HG03457 (cell line): Measurements from ENCODE around the gene RCAN3.
"Not testable (repeated sequence)": the region's sequence is repeated elsewhere in the genome, so short reads cannot be mapped to it uniquely, and the experiment has no call there.

Experiments
- ATAC-seq: cut with Tn5 transposase; IDR thresholded peaks from one replicate; pipeline ENCODE4 v1.9.1; 2021; ENCODE audit warnings: moderate number of reproducible peaks; ENCODE audit not compliant: unreplicated experiment

The RCAN3 gene

DNA sequence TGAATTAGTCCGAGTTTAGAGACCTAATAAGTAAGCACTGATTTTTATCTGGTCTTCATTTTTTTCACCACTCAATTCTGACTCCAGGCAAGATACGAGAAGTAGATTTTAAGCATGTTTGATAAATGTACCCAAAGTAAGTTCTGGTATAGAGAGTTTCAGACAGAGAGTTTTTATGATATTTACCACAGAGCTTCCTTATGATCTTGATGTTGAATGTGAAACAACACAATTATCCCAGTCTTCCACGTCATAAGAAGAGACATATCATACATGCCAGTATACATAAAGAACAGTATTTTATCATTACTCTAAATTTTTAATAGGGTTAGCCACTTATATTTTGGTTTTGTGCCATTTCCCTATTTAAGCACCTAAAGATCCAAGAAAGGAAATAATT, 45.4 kb downstream of the RCAN3 start:
- ATAC-seq, result no peak

DNA sequence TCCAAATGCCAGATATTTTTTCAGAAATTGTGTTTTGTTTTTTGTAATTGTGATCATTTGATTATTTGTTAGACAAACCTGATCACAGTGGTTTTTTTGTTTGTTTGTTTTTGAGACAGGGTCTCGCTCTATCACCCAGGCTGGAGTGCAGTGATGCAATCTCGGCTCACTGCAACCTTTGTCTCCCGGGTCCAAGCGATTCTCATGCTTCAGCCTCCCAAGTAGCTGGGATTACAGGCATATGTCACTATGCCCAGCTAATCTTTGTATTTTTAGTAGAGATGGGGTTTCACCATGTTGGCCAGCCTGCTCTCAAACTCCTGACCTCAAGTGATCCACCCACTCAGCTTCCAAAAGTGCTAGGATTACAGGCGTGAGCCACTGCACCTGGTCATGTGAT, 46.6 kb downstream of the RCAN3 start:
- ATAC-seq, result not testable (repeated sequence)

DNA sequence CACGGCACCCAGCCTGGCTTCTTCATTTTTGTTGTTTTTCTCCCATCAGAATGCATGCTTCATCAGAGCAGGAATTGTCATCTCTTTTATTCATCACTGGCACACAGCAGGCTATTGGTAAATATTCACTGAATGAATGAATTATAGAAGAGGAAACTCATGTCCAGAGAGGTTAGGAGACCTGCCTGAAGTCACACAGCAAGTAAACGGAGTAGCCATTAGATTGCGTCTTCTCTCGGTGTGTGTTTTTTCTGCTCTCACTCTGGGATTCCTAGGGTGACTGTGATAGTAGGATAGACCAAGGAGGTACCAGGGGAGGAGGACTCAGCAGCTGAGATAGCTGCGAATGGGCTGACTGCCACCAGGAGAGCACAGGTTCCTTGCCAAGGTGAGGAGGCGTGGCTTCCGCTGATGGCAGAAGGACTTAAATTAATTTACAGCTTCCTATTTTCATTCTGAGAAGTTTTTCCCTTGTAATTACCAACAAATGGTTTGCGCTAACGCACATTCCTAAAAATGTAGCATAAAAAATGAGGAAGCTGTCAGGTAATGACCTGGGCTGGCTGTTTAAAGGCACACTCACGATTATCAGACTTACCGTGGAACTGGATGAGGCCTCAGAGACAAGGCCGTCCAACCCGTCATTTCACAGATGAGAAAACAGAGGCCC, 48.8 kb downstream of the RCAN3 start:
- no peak for ATAC-seq

DNA sequence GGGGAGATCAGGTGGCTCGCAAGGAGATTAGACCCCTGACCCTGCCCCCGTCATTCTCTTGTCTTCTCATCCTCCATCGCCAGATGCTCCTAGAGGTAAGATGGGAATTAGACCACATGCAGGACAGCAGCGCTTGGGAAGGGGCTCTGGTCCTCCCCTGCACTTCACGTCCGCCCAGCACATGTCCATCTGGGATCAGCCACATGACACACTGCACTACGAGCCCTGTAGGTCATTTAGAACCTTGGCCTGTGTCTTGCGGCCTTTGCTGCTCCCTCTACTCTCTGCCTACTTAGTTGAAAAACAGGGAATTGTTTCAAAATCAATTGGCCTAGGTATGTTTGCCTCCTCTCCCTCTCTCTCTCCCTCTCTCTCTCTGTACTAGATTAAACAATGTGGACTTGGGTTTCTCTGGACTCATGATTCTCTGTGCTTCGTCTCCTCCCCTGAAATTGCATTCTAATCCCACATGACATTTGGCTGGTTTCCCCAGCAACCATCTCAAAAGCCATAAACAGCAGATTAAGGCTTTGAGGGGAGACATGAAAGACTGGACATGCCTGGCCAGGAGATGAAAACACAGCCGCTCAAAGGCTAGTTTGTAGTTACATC, 49.4 kb downstream of the RCAN3 start:
- ATAC-seq, result no peak

DNA sequence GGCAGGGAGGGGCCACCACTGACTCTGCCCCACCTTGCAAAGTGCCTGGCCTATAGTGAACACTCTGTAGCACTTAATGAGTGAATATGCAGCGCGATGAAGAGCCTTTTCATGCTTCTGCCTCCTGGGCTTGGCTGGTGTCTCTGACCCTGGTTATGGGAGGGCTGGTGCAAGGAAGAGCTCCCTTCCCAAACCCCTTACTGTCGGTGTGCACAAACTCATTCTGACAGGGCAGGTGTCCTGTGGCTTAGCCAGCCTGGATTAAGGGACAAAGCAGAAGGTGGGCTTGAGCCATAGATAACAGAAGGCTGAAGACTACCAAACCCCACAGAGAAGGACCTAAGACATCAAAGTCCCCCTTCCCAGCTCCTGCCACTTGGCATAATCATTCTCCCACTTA, 51.3 kb downstream of the RCAN3 start:
- no peak for ATAC-seq

DNA sequence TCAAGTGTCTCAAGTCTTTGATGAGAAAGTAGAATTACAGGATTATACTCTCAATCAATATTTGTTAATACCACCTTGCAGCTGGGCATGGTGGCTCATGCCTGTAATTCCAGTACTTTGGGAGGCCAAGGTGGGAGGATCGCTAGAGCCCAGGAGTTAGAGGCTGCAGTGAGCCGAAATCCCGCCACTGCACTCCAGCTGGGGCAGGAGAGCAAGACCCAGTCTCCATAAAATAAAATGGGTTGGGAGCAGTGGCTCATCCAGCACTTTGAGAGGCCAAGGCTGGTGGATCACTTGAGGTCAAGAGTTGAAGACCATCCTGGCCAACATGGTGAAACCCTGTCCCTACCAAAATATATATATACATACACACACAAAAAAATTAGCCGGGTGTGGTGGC, 52.1 kb downstream of the RCAN3 start:
- ATAC-seq, result no peak

DNA sequence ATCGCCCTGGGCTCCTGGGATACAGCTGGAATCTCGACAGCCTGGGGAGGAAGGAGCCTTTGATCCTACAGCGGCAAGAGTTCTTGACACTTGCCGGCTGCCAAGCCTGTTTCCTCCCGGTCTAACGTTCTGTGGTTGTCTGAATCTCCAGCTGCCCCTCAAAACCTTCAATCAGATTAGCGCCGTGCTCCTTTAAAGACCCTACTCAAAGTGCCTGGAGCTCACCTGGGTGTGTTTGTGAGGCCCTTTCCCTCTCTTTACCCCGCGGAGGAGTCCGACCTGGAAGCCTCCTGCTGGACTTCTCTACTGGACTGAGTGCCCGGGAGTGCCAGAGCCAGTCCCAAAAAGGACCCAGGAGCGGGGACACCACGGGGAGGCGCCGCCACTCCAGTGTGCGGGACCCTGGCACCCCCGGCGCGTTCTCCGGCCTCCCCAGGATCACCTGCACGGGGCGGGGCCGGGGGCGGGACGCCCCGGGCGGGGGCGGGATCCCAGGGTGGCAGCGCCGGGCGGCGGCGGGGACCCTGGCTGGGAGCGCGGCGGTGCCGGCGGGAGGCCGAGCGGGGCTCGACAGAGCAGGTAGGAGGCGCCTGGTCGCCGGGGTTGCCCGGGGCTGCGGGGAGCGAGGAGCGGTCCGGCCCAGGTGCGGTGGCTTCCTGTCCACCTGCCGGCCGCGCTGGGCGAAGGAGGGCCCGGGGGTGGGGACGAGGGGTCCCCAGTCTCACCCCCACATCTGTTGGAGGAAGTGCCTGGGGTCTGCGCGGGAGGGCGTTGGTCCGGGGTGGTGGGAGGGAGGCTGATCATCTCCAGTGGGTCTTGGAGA, 53.2 kb downstream of the RCAN3 start, which contains the start of gene NCMAP:
Gene NCMAP, plus strand, starts transcription at position 497 of the 823 bp plus-strand sequence. CDS start 39,344 bp downstream, outside the sequence.
- no peak for ATAC-seq

DNA sequence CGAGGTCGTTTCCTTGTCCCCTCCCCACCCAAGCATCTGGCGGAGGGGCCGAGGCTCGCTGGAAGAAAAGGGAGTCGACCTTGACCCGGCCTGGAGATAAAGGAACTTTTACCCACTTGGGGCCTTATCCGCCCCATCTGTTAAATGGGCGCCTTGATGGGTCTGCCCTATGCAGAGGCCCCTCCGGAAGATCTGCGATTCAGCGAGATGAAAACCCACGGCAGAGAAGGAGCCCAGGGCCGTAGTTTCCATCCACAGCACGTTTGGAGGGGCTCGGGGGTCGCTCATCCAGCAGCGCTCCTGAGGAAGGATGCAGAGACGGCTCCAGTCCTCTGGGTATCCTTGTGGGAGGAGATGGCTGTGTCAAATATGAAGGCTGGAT, 53.8 kb downstream of the RCAN3 start:
- no peak for ATAC-seq

DNA sequence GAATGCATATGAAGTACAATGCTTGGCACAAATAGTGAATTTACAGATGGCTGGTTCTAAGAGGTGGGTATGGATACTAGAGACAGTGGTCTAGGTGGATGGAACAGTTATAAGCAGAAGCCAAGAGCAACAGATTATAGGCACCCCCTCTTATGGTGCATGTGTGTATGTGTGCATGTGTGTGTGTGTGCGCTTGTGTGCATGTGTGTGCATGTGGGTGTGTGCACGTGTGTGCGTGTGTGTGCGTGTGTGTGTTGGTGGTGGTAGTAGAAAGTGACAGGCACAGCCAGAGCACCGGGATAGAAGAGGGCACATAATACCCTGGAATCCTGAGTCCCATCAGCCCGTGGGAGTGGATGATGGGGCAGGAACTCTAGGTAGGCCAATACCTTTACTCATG, 54.6 kb downstream of the RCAN3 start:
- no peak for ATAC-seq

DNA sequence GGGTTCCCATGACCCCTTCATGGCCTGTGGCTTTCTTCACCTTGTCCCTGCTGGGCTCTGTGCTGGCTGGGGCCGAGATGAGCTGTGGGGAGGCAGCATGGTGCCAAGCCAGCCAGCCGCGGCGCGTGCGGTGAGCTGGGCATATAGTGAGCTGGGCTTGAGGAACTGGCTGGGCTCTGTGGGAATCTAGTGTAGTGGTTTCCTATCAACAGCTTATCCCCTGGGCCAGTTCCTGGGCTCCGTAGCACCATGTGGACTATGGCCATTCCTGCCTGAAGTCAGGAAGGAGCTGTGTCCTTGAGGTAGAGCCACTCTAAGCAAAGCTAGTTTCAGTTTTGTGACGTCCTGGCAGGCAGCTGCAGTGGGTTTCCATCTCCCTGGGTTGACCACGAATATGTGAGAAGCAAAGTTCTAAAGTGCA, 55.1 kb downstream of the RCAN3 start:
- ATAC-seq, result no peak

DNA sequence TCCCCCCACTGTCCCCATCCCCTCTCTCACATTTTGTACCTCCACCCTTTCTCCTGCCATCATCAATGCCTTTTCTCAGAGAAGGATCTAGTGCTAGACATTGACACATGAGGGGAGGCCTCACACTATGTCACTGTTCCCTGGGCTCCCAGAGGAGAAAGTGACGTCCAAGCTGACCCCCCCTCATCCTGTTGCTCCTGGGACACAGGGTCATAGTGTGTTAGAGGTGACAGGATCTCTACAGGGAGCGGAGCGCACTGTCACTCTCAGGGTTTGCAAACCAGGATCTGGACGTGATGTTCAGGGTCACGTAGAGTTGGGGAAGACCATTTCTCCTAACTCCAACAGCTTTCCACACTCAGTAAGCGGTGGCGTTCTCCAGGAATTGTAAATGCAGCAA, 55.8 kb downstream of the RCAN3 start:
- ATAC-seq, result no peak

DNA sequence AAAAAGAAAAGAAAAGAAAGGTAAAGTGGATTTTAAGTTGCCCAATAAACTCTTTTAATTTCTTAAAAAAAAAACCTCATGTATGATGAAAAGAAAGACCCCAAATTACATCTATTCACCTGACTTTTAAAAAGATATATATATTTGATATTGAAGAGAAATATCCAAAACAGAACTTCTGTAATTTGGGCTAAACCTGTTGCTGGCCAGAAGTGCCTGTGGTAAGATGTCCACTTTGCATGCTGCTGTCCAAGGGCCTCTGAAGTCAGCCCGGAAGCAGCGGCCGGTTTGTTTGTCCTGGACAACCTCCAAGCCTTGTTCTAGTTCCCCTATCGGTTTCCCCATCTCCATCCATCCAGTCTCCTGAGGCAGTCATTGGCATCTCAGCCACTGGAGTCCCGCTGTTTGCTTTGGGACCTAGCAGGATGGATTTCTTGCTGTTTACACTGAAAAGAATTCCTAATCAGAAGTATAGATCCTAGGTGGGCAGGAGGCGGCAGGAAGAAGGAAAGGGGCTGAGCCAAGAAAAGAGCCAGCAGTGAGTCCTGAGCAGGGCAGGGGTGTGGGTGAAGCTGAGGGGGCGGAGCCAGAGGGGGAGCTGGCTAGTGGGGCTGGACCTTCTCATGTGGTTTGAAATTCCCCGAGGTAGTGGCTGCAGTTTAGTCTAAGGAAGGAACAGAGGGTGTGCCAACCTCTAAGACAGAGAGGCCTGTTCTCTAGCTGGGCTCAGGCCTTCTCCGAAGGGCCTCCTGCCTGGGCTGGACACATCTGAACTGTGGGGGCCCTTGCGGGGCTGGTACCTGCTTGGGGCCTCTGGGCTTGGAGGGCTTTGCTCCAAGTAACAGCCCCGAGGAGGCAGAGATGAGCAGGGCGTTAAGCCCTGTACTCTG, 56.5 kb downstream of the RCAN3 start:
- ATAC-seq, result no peak

DNA sequence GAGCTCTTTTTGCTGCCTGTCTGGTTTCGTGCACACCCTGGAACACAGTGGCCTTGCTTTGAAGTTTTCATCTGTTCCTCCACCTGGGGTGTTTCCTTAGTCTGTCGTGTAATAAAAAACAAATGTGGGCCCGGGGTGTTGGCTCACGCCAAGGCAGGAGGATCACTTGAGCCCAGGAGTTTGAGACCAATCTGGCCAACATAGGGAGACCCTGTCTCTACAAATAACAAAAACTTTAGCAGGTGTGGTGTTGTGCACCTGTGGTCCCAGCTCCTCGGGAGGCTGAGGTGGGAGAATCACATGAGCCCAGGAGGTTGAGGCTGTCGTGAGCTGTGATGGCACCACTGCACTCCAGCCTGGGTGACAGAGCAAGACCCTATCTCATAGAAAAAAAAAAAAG, 57.7 kb downstream of the RCAN3 start:
- no peak for ATAC-seq

DNA sequence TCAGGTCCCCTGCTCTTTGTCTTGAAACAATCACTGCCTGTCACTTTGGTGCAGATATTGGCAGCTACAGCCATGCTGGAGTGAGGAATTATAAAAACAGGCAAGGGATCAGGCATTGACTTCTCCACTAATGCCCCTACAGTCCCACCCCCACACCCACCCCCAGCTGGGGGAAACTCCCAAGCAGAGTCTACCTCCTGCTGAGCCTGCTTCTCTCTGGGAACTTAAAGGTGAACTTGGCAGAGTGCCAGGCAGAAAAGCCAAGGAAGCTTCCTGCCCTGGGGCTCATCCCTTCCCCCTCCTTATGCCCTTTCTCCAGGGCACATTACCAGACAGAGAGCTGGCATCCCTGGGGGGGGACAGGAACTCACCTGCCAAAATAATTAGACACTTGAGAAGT, 60.0 kb downstream of the RCAN3 start:
- no peak for ATAC-seq

DNA sequence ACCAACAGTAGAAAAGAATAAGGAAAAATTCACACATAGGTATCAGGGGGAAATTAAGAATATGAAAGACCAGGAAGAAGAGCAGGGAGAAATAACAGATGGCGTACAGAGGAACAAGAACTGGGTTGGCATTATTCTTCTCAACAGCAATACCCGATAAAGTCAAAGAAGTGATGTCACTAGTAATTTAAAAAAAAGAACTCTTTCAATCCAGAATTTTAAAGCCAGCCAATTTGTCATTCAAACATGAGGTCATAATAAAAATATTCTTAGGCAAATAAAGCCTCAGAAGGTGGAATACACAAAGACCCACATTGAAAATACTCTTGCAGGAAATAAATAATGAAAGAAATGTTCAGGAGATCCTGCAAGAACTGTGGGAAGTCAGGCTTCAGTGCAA, 62.1 kb downstream of the RCAN3 start:
- ATAC-seq, result no peak

DNA sequence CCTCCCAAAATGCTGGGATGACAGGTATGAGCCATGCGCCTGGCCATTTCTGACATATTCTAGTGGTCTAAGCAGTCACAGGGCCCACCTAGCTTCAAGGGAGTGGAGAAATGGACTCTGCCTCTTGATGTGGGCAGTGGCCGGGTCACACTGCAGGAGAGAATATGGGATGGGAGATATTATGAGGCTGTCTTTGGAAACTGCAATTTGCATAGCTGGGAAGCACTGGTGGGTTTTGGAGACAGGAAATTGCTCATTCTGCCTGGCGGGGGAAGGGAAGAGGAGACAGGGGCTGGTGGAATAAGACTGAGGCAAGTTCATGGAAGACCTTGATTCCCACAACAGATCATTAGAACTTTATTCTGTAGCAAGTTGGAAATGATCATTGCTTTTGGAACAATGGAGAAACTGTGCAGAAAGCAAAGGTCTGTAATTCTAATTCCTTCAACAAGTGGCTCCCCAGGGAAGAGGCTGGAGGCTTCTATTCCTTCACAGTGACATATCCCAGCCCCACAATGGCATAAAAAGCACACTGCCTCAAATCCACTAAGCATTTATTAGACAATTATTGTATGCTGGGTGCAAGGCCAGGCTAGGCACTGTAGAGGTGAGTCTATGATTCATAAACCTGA, 63.7 kb downstream of the RCAN3 start:
- ATAC-seq, result no peak

DNA sequence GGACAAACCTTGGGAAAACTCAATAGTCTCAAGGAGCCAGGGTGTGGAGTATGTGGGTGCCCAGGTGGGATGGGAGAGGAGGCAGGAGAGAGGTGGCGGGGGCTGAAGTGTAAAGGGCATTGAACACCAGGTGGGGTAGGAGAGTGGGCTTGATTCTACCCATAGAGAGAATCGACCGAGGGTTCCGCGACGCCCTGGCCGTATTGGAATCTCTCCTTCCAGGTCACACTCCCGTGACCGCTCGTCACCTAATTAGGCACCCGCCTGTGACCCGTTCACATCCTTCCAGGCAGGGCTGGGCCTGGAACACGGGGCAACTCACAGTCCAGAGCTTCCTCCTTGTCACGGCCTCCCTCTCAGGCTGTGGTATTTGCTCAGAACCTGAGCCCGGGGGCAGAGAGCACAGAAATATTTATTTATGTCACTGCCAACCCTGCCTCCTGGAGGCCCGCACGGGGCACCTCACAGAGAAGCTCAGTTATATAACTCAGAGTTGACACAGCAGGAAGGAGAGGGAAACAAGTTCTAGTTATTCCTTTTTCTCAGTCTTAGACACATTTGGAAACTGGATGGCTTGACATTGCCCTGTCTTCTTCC, 65.3 kb downstream of the RCAN3 start:
- no peak for ATAC-seq

DNA sequence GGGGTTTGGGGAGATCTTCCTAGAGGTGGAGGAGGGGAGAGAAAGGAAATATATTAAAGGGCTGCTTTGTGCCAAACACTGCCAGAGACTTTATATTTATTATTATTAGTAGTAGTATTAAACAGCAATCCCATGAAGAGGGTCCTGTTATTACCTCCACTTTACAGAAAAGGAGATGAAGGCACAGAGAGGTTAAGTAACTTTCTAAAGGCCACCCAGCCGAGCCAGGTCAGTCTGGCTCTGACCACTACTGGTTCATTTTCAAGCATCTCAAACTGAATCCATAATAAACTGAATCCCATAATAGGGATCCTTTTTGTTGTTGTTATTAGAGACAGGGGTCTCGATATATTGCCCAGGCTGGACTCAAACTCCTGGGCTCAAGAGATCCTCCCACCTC, 65.8 kb downstream of the RCAN3 start:
- ATAC-seq, result no peak

DNA sequence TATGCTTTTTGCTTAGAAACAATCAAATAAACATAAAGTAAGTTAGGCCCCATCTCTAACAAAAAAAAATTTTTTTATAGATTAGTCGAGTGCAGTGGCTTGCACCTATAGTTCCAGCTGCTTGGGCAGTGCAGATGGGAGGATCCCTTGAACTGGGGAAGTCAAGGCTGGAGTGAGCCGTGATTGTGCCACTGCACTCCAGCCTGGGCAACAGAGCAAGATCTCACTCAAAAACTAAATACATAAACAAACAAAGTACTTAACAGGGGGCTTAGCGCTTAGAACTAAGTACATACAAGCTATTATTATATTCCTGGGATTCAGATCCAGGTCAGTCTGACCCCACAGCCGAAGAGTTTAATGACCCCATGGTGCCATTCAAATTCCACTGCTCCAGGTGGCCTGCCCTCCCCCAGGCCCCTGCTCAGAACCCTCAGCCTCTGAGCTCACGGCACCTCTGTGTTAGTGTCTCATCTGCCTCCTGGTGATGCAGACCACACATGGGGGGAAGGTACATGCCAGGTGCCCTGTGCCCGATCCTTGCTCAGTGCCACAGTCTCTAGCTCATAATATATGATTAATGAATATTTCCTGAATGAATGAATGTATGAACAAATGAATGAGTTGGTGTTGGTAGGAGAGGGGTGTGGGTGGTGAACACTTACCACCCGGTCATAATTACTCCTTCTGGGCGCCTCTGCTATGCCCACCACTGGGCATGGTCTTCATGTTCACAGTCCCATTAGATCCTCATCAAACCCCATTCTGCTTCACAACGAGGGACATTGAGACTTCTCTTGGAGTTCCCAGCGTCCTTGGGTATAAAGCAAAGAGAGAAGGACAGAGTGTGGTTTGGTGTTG, 67.9 kb downstream of the RCAN3 start:
- ATAC-seq, result no peak
